Embryonic facial prominence (tissue), 1 donor: ENCODE measurements around the gene KCNK7.
"Not testable (repeated sequence)": the region's sequence is repeated elsewhere in the genome, so short reads cannot be mapped to it uniquely, and the experiment has no call there.

Source experiments
- DNase-seq: peaks from one replicate; pipeline ENCODE4 v3.0.0-alpha.2; 2016; ENCODE audit errors: extremely low spot score

Gene KCNK7

GRCh38 chr11:65573391-65574079 is 22.1 kb downstream of the KCNK7 start:
- DNase-seq = no peak

GRCh38 chr11:65572356-65573051 is 23.1 kb downstream of the KCNK7 start, which contains the start of gene FAM89B:
Gene FAM89B (plus strand): TSS chr11:65572538. CDS start chr11:65572670, 132 bp downstream.
- peak; percentile 78 for DNase-seq

- no peak for DNase-seq
Observed at GRCh38 chr11:65571940-65572339, 23.7 kb downstream of the KCNK7 start.

GRCh38 chr11:65571420-65571819 is 24.2 kb downstream of the KCNK7 start:
- DNase-seq = no peak

- peak; percentile 90 for DNase-seq
Observed at GRCh38 chr11:65569973-65570918, 25.4 kb downstream of the KCNK7 start, which contains the start of gene ZNRD2. Gene ZNRD2 (plus strand): TSS chr11:65570477. CDS start chr11:65570492, 15 bp downstream.

- DNase-seq = no peak
Observed at GRCh38 chr11:65569164-65569972, 26.2 kb downstream of the KCNK7 start.

GRCh38 chr11:65565624-65566453 is 29.8 kb downstream of the KCNK7 start:
- DNase-seq = no peak

- not testable (repeated sequence) for DNase-seq
Observed at GRCh38 chr11:65564879-65565559, 30.6 kb downstream of the KCNK7 start.

GRCh38 chr11:65563601-65564000 is 32.0 kb downstream of the KCNK7 start:
- DNase-seq = no peak

GRCh38 chr11:65562788-65563187 is 32.8 kb downstream of the KCNK7 start:
- DNase-seq = no peak

- DNase-seq = no peak
Observed at GRCh38 chr11:65562020-65562419, 33.6 kb downstream of the KCNK7 start.

GRCh38 chr11:65560555-65561418 is 34.8 kb downstream of the KCNK7 start:
- no peak for DNase-seq

GRCh38 chr11:65559951-65560537 is 35.6 kb downstream of the KCNK7 start:
- DNase-seq = no peak

GRCh38 chr11:65559535-65559934 is 36.1 kb downstream of the KCNK7 start:
- no peak for DNase-seq

- no peak for DNase-seq
Observed at GRCh38 chr11:65558930-65559509, 36.6 kb downstream of the KCNK7 start.

GRCh38 chr11:65558002-65558929 is 37.3 kb downstream of the KCNK7 start, which contains the start of gene LTBP3:
Gene LTBP3 (minus strand): TSS chr11:65558359. CDS start chr11:65557959, 400 bp downstream.
- DNase-seq = no peak
